K562 (cell line): Measurements from ENCODE around the gene UBAP2. TPM values are rescaled to one million over a fixed set of nuclear protein-coding genes. Genes with fewer than 3 reads are reported as not detected.

Experiments used
- BCL6 ChIP-seq: fragments of 250-450 bp; sonication (Bioruptor Pico); IDR thresholded peaks from 2 replicates; pipeline ENCODE4 v1.4.0; 2020
- CBX1 ChIP-seq: sonication (generic); IDR thresholded peaks from 2 replicates; pipeline ENCODE4 v1.6.1; 2016; ENCODE audit warnings: antibody characterized with exemption, low read depth, mild to moderate bottlenecking
- CHD2 ChIP-seq: IDR thresholded peaks from 2 replicates; pipeline ENCODE4 v1.6.1; 2011; ENCODE audit warnings: low read depth, low read length
- ELF1 ChIP-seq: fragments of 200-800 bp; sonication (Bioruptor generic); IDR thresholded peaks from 2 replicates; pipeline ENCODE4 v1.6.1; 2016; ENCODE audit warnings: missing genetic modification characterization, missing compliant biosample characterization
- KHSRP ChIP-seq: fragments of 450-650 bp; IDR thresholded peaks from 2 replicates; pipeline ENCODE4 v1.6.1; 2017
- KLF13 ChIP-seq: fragments of 450-650 bp; IDR thresholded peaks from 2 replicates; pipeline ENCODE4 v1.6.1; 2016; ENCODE audit warnings: missing genetic modification characterization, low read depth, mild to moderate bottlenecking, missing compliant biosample characterization, moderate library complexity, borderline replicate concordance
- L3MBTL2 ChIP-seq: fragments of 450-650 bp; IDR thresholded peaks from 2 replicates; pipeline ENCODE4 v1.6.1; 2016; ENCODE audit warnings: mild to moderate bottlenecking, moderate library complexity
- MYC ChIP-seq, 2 experiments: fragments of 250-450 bp in 1 of 2; sonication (Bioruptor Pico) in 1 of 2; IDR thresholded peaks; 2 replicates each; pipeline versions ENCODE4 v1.5.1 to v1.6.1; 2012 to 2021; ENCODE audit warnings: low read depth in 2 of 2, borderline replicate concordance in 1 of 2, improper control_type of control experiment in 1 of 2, low read length in 1 of 2, mild to moderate bottlenecking in 1 of 2, moderate library complexity in 1 of 2
- NR3C1 ChIP-seq: sonication (generic); formaldehyde crosslinking; IDR thresholded peaks from 2 replicates; pipeline ENCODE4 v1.8.1; 2022; ENCODE audit warnings: missing genetic modification reagents
- NRF1 ChIP-seq, 2 experiments: fragments of 450-650 bp; IDR thresholded peaks in 1 of 2; conservative IDR thresholded peaks in 1 of 2; 2 replicates each; pipeline ENCODE4 v1.6.1; 2014; ENCODE audit warnings: mild to moderate bottlenecking in 2 of 2
- PCBP1 ChIP-seq: fragments of 200-400 bp; formaldehyde crosslinking; IDR thresholded peaks from 2 replicates; pipeline ENCODE4 v1.6.1; 2018; ENCODE audit warnings: mild to moderate bottlenecking, low read depth, low read length; ENCODE audit not compliant: poor library complexity, severe bottlenecking
- PPARD ChIP-seq: fragments of 250-450 bp; sonication (Bioruptor Pico); IDR thresholded peaks from 2 replicates; pipeline ENCODE4 v1.8.0; 2022; ENCODE audit warnings: inconsistent platforms, mild to moderate bottlenecking, moderate library complexity
- SAP30 ChIP-seq: fragments of 200-600 bp; sonication (generic); IDR thresholded peaks from 2 replicates; pipeline ENCODE4 v1.6.1; 2012; ENCODE audit warnings: borderline replicate concordance, low read depth, mild to moderate bottlenecking, moderate library complexity, low read length, control low read depth, inconsistent platforms; ENCODE audit not compliant: insufficient read depth, poor library complexity, severe bottlenecking
- USF1 ChIP-seq: sonication (generic); formaldehyde crosslinking; IDR thresholded peaks from 2 replicates; pipeline ENCODE4 v1.9.0; 2022; ENCODE audit warnings: mild to moderate bottlenecking, missing genetic modification reagents
- ZNF41 ChIP-seq: fragments of 250-450 bp; sonication (Bioruptor Pico); conservative IDR thresholded peaks from 2 replicates; pipeline ENCODE4 v1.4.0; 2020; ENCODE audit warnings: mild to moderate bottlenecking
- ZNF609 ChIP-seq: sonication (generic); formaldehyde crosslinking; IDR thresholded peaks from 2 replicates; pipeline ENCODE4 v1.8.1; 2023; ENCODE audit warnings: missing genetic modification reagents, mild to moderate bottlenecking, borderline replicate concordance
- polyA plus RNA-seq, 8 experiments: library from polyadenylated mRNA; depleted of rRNA in 4 of 8; stranded (reverse) in 5 of 8; unstranded in 3 of 8; fragments of >200 nt; fragmentation: Nextera tagmentation in 2 of 8; fragmentation: Illumina TruSeq in 1 of 8; extraction: Ambion mirVana in 2 of 8; extraction: Trizol in 1 of 8; gene quantifications; 2 replicates each; pipeline versions ENCODE4 v1.2.1 to v1.2.3, GENCODE V29; 2011 to 2014; ENCODE audit warnings: inconsistent platforms in 1 of 8, missing spikeins in 1 of 8
- total RNA-seq, 7 experiments: library from RNA; depleted of rRNA in 6 of 7; stranded (reverse); fragments of >200 nt in 6 of 7; fragmentation: Illumina TruSeq in 2 of 7; extraction: Trizol in 2 of 7; gene quantifications; 2 replicates each; pipeline versions ENCODE4 v1.2.1 to v1.2.3, GENCODE V29; 2011 to 2021; ENCODE audit warnings: low replicate concordance in 1 of 7
- TF ChIP-seq, protein P1 (sequence below): sonication (generic); formaldehyde crosslinking; IDR thresholded peaks from 2 replicates; pipeline ENCODE4 v1.8.1; 2023; ENCODE audit warnings: mild to moderate bottlenecking, missing genetic modification reagents, moderate library complexity
- TF ChIP-seq, protein P2 (sequence below): fragments of 250-450 bp; sonication (Bioruptor Pico); IDR thresholded peaks from 2 replicates; pipeline ENCODE4 v1.4.0; 2020; ENCODE audit warnings: mild to moderate bottlenecking

The UBAP2 gene
- total and polyA plus RNA-seq, 9 of the 15 experiments (the other 6 are each of a cell fraction or from before 2014, with no cell fraction given) = 8.7 to 47.9 (median 18.7) TPM

GRCh38 chr9:34048727-34049629, at the start of gene UBAP2 (continued):
- 0 out of 2 replicates have a peak, but pooled peaks have one; percentile 28 for TF ChIP-seq ZNF609 (CRISPR knock-in tag)
- peak; percentile 99 for TF ChIP-seq MYC (IDR thresholded peaks at IDR 0.05; ENCODE audit: low read depth, low read length)
- TF ChIP-seq MYC (CRISPR knock-in tag; IDR thresholded peaks at IDR 0.05; ENCODE audit: borderline replicate concordance, low read depth) = peak; percentile 92
- peak; percentile 79 for TF ChIP-seq PCBP1
- peak; percentile 95 for TF ChIP-seq USF1 (CRISPR knock-in tag)
- peak; percentile 7; the same call in 1 of the 2 replicates for TF ChIP-seq CBX1
- TF ChIP-seq NRF1 (conservative IDR thresholded peaks at IDR 0.05 in 1 of 2, IDR thresholded peaks at IDR 0.05 in 1 of 2) = peak; percentile 87 to 89
- TF ChIP-seq ZNF41 = no peak
- TF ChIP-seq CHD2 = peak; percentile 59; the same call in 1 of the 2 replicates
- no peak for TF ChIP-seq NR3C1 (CRISPR knock-in tag)
- peak; percentile 51 for TF ChIP-seq SAP30
- TF ChIP-seq KLF13 (tag) = peak; percentile 77
- TF ChIP-seq KHSRP = peak; percentile 83
- peak; percentile 95 for TF ChIP-seq L3MBTL2
- no peak for TF ChIP-seq BCL6
- TF ChIP-seq, protein P1, sequence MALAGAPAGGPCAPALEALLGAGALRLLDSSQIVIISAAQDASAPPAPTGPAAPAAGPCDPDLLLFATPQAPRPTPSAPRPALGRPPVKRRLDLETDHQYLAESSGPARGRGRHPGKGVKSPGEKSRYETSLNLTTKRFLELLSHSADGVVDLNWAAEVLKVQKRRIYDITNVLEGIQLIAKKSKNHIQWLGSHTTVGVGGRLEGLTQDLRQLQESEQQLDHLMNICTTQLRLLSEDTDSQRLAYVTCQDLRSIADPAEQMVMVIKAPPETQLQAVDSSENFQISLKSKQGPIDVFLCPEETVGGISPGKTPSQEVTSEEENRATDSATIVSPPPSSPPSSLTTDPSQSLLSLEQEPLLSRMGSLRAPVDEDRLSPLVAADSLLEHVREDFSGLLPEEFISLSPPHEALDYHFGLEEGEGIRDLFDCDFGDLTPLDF (CRISPR knock-in tag) = peak; percentile 99
- TF ChIP-seq PPARD (CRISPR knock-in tag) = no peak
- TF ChIP-seq ELF1 (tag) = peak; percentile 82
- TF ChIP-seq, protein P2, sequence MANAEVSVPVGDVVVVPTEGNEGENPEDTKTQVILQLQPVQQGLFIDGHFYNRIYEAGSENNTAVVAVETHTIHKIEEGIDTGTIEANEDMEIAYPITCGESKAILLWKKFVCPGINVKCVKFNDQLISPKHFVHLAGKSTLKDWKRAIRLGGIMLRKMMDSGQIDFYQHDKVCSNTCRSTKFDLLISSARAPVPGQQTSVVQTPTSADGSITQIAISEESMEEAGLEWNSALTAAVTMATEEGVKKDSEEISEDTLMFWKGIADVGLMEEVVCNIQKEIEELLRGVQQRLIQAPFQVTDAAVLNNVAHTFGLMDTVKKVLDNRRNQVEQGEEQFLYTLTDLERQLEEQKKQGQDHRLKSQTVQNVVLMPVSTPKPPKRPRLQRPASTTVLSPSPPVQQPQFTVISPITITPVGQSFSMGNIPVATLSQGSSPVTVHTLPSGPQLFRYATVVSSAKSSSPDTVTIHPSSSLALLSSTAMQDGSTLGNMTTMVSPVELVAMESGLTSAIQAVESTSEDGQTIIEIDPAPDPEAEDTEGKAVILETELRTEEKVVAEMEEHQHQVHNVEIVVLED (CRISPR knock-in tag) = peak; percentile 66; the same call in 1 of the 2 replicates
